AG09309 (cell line): ENCODE data around the gene CTNNA1.
A peak's percentile ranks its signal among the peaks of the same experiment; 100 is the strongest.

ENCODE experiments used
- DNase-seq: peaks from one replicate; pipeline ENCODE4 v3.0.0-alpha.2; 2010; ENCODE audit warnings: low read depth
- H3K4me3 ChIP-seq: 2 replicates; pipeline ENCODE4 v1.5.1; 2011; ENCODE audit warnings: mild to moderate bottlenecking, low read depth, low read length, moderate library complexity; ENCODE audit not compliant: control insufficient read depth
- TF ChIP-seq, protein P1 (sequence below): IDR thresholded peaks from 2 replicates; pipeline ENCODE4 v1.5.1; 2011; ENCODE audit warnings: mild to moderate bottlenecking, low read depth, low read length, inconsistent platforms; ENCODE audit not compliant: insufficient read depth, control insufficient read depth; ENCODE audit errors: missing control alignments

CTNNA1 gene

DNA sequence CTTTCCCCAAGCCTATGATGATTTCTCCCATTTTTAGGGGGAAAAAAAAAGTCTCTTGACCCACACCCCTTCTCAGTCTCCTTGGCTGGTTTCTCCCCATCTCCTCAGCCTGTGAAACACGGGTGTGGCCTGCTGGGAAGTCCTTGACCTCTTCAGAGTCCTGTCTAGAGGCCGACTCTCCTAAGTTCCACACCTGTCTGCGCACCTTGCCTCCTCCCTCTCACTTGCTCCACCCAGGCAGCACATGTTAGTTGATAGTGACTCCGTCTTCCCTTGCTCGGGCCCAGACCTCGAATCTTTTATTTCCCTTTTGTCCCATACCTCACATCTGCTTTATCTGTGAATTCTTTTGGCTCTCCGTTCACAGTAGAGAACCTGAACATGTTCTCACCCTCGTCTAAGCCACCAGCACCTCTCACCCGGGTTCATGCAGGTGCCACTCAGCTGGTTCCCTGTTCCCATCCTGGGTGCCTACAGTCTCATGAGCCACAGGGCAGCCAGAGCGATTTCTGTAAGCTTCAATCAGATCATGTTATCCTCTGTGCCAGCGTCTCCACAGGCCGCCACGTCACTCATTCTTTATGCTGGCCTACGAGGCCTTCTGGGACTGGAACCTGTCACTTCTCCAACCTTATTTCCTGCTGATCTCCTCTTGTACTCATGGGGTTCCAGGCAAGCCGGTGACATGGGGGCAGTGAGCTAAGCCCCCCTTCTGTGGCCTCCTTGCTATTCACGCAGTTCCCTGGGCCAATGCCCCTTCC lies 173.6 kb downstream of the CTNNA1 start:
- H3K4me3 ChIP-seq, result no peak overlapping the region
- TF ChIP-seq, protein P1, sequence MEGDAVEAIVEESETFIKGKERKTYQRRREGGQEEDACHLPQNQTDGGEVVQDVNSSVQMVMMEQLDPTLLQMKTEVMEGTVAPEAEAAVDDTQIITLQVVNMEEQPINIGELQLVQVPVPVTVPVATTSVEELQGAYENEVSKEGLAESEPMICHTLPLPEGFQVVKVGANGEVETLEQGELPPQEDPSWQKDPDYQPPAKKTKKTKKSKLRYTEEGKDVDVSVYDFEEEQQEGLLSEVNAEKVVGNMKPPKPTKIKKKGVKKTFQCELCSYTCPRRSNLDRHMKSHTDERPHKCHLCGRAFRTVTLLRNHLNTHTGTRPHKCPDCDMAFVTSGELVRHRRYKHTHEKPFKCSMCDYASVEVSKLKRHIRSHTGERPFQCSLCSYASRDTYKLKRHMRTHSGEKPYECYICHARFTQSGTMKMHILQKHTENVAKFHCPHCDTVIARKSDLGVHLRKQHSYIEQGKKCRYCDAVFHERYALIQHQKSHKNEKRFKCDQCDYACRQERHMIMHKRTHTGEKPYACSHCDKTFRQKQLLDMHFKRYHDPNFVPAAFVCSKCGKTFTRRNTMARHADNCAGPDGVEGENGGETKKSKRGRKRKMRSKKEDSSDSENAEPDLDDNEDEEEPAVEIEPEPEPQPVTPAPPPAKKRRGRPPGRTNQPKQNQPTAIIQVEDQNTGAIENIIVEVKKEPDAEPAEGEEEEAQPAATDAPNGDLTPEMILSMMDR, result no peak
- no peak for DNase-seq

DNA sequence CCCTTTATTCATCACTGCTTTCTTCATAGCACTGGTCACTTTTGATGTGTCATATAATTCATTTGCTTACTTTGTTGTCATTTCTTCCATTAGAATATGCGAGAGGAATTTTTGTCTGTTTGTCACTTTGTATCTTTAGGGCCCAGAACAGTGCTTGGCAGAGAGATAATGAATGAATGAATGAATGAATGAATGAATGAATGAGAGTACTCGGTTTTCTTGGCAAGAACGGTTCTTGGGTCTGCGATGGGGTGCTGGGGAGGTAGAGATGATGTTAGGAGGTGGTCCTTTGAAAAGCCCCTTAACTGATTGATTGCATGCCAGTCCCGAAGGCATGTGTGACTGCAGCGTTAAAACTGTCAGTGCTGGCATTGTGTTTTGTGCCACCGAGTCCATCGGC lies 174.3 kb downstream of the CTNNA1 start:
- TF ChIP-seq, protein P1, result no peak
- no peak for DNase-seq

DNA sequence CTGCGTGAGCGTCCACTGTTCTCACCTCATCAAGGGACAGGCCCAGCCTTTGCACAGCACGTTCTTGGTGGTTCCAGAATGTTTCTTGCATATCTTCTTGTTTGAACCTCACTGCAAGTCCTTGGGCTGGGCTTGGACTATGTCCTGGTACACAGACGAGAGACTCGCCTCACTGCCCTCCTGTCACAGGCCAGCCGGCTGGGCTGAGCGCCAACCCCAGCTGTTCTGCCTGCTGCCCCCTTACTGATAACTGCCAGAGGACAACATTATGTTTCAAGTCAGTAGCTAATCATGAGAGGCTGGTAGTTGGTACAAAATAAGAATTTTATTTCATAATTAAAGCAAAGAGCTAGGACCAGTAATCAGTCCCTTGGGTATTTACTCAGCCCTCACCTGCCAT lies 174.8 kb downstream of the CTNNA1 start:
- H3K4me3 ChIP-seq, result no peak overlapping the region

More for the DNA sequence above, 174.3 kb downstream of the CTNNA1 start:
- no peak overlapping the region for H3K4me3 ChIP-seq

DNA sequence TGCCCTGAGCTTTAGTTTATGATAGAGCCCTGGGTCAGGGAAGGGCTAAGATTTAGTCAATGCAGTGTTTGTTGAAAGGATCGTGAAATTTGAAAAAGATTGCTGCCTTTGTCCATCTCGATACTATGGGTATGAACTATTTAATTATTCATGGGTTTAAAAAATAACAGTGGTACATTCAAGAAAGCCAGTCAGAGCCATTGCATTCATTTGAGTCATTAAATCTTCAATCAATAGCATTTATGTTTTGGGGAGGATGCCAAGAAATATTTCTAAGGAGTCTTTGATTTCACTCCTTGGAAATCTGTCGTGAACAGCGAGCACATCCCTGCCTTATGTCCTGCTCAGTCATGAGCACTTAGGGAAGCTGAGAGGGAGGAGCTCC lies 176.3 kb downstream of the CTNNA1 start:
- no peak for DNase-seq
- TF ChIP-seq, protein P1, result no peak
- H3K4me3 ChIP-seq, result no peak overlapping the region

More for the DNA sequence above, 174.8 kb downstream of the CTNNA1 start:
- TF ChIP-seq, protein P1, result no peak
- DNase-seq, result no peak

DNA sequence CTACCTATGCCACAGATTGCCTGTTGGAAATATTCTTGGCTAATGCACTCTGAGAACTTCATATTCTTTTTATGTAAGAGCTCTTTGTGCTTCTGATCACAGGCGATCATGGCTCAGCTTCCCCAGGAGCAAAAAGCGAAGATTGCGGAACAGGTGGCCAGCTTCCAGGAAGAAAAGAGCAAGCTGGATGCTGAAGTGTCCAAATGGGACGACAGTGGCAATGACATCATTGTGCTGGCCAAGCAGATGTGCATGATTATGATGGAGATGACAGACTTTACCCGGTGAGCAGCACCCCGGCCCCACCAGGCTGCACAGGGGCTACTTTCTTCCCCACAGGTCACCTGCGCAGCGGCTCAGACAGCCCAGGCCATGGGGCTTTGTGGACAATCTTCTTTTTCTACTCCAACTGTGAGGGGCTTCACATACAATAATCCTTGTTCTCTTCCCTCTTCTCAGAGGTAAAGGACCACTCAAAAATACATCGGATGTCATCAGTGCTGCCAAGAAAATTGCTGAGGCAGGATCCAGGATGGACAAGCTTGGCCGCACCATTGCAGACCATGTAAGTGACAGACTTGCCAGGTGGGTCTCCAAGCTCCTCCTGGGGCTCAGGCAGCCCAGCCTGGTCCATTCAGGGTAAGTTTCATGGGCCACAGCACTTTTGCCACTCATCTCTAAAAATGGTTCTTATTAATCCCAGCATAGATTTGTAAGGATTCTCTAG lies 177.3 kb downstream of the CTNNA1 start:
- no peak for DNase-seq
- TF ChIP-seq, protein P1, result no peak
- no peak overlapping the region for H3K4me3 ChIP-seq

DNA sequence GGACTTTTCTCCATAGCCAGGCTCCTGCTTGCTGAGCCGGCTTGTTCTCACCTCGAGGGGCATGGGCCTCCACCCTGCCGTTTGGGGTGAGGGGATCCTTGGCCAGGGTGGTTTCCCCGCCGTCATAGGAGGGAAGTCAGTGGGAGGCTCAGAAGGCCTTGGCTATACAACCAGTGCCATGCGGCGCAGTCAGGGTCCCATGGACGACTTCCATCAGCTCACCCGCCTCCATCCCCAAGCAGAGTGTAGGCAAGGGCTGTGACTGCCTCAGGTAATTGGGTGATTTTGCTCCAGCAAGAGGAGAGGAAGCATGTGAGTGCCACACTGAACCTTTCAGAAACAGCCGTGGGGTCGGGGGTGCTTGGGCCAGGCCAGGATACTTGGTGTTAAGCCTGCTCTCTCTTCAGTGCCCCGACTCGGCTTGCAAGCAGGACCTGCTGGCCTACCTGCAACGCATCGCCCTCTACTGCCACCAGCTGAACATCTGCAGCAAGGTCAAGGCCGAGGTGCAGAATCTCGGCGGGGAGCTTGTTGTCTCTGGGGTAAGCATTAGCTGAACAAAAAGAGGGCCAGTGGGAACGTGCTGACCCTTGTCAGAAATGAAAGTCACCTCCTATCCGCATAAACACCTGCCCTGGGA lies 179.1 kb downstream of the CTNNA1 start:
- TF ChIP-seq, protein P1, result peak; percentile 3
- no peak overlapping the region for H3K4me3 ChIP-seq
- DNase-seq, result no peak
